GM12878 (cell line): ENCODE data around the gene CLK2. TPM values are rescaled to one million over a fixed set of nuclear protein-coding genes. Genes with fewer than 3 reads are reported as not detected.

ENCODE experiments used
- BACH1 ChIP-seq: fragments of 450-650 bp; IDR thresholded peaks from 2 replicates; pipeline ENCODE4 v1.6.1; 2017; ENCODE audit warnings: mild to moderate bottlenecking, borderline replicate concordance
- BCL3 ChIP-seq: IDR thresholded peaks from 2 replicates; pipeline ENCODE4 v1.6.1; 2011; ENCODE audit warnings: borderline replicate concordance, low read depth, mild to moderate bottlenecking, moderate library complexity, low read length; ENCODE audit not compliant: insufficient read depth, poor library complexity, severe bottlenecking
- BMI1 ChIP-seq: fragments of 450-650 bp; IDR thresholded peaks from 2 replicates; pipeline ENCODE4 v1.6.1; 2016; ENCODE audit warnings: mild to moderate bottlenecking, moderate library complexity, borderline replicate concordance
- CEBPB ChIP-seq, 2 experiments: fragments of 150-350 bp in 1 of 2; IDR thresholded peaks; 2 replicates each; pipeline ENCODE4 v1.6.1; 2012 to 2014; ENCODE audit warnings: low read depth in 2 of 2, low read length in 2 of 2, borderline replicate concordance in 1 of 2, inconsistent platforms in 1 of 2
- GATAD2B ChIP-seq: fragments of 450-650 bp; conservative IDR thresholded peaks from 2 replicates; pipeline ENCODE4 v1.6.1; 2017; ENCODE audit warnings: low read depth, mild to moderate bottlenecking, moderate library complexity
- HDGF ChIP-seq: fragments of 450-650 bp; IDR thresholded peaks from 2 replicates; pipeline ENCODE4 v1.6.1; 2016; ENCODE audit warnings: antibody characterized with exemption
- IKZF1 ChIP-seq: fragments of 450-650 bp; conservative IDR thresholded peaks from 2 replicates; pipeline ENCODE4 v1.6.1; 2017; ENCODE audit warnings: antibody characterized with exemption, mild to moderate bottlenecking
- IKZF2 ChIP-seq, 2 experiments: fragments of 450-650 bp; IDR thresholded peaks; 2 replicates each; pipeline ENCODE4 v1.6.1; 2017; ENCODE audit warnings: mild to moderate bottlenecking in 2 of 2, moderate library complexity in 2 of 2
- KAT2A ChIP-seq: conservative IDR thresholded peaks from 2 replicates; pipeline ENCODE4 v1.6.1; 2011; ENCODE audit warnings: low read depth, low read length; ENCODE audit not compliant: control insufficient read depth
- NBN ChIP-seq: fragments of 450-650 bp; IDR thresholded peaks from 2 replicates; pipeline ENCODE4 v1.6.1; 2016
- NFXL1 ChIP-seq: fragments of 450-650 bp; IDR thresholded peaks from 2 replicates; pipeline ENCODE4 v1.6.1; 2017; ENCODE audit warnings: antibody characterized with exemption, mild to moderate bottlenecking, borderline replicate concordance
- NR2F1 ChIP-seq: fragments of 450-650 bp; conservative IDR thresholded peaks from 2 replicates; pipeline ENCODE4 v1.6.1; 2017; ENCODE audit warnings: mild to moderate bottlenecking
- NRF1 ChIP-seq: conservative IDR thresholded peaks from 2 replicates; pipeline ENCODE4 v1.6.1; 2011; ENCODE audit warnings: mild to moderate bottlenecking, low read depth, low read length, improper control_type of control experiment
- PAX5 ChIP-seq: IDR thresholded peaks from 2 replicates; pipeline ENCODE4 v1.6.1; 2011; ENCODE audit warnings: low read depth, low read length, borderline replicate concordance
- POLR2AphosphoS2 ChIP-seq: IDR thresholded peaks from 2 replicates; pipeline ENCODE4 v1.6.1; 2011; ENCODE audit warnings: low read depth, mild to moderate bottlenecking, low read length, improper control_type of control experiment, moderate library complexity
- POLR2AphosphoS5 ChIP-seq: IDR thresholded peaks from 2 replicates; pipeline ENCODE4 v1.6.1; 2011; ENCODE audit warnings: mild to moderate bottlenecking, low read length, inconsistent platforms
- RELA ChIP-seq: fragments of 450-650 bp; IDR thresholded peaks from 2 replicates; pipeline ENCODE4 v1.8.0; 2014; ENCODE audit warnings: borderline replicate concordance; ENCODE audit not compliant: partially characterized antibody
- SIN3A ChIP-seq: IDR thresholded peaks from 2 replicates; pipeline ENCODE4 v1.6.1; 2012; ENCODE audit warnings: low read depth, low read length, improper control_type of control experiment
- SMARCA5 ChIP-seq: fragments of 450-650 bp; IDR thresholded peaks from 2 replicates; pipeline ENCODE4 v1.6.1; 2017; ENCODE audit warnings: mild to moderate bottlenecking
- TAF1 ChIP-seq: IDR thresholded peaks from 2 replicates; pipeline ENCODE4 v1.6.1; 2011; ENCODE audit warnings: mild to moderate bottlenecking, low read depth, low read length, borderline replicate concordance
- TCF3 ChIP-seq: IDR thresholded peaks from 2 replicates; pipeline ENCODE4 v1.6.1; 2012; ENCODE audit warnings: low read depth, mild to moderate bottlenecking, low read length, borderline replicate concordance; ENCODE audit not compliant: insufficient read depth
- USF1 ChIP-seq: IDR thresholded peaks from 2 replicates; pipeline ENCODE4 v1.6.1; 2011; ENCODE audit warnings: borderline replicate concordance, low read depth, mild to moderate bottlenecking, moderate library complexity, mixed read lengths, low read length; ENCODE audit not compliant: insufficient read depth; ENCODE audit errors: extremely low read length
- USF2 ChIP-seq: IDR thresholded peaks from 2 replicates; pipeline ENCODE4 v1.6.1; 2011; ENCODE audit warnings: low read depth, low read length, improper control_type of control experiment, borderline replicate concordance
- polyA plus RNA-seq, 11 experiments: library from polyadenylated mRNA; depleted of rRNA in 4 of 11; unstranded in 6 of 11; stranded (reverse) in 5 of 11; fragments of >200 nt; fragmentation: Nextera tagmentation in 4 of 11; fragmentation: Illumina TruSeq in 1 of 11; extraction: Ambion mirVana in 4 of 11; extraction: Trizol in 1 of 11; gene quantifications; 1 replicate in 1 of 11; 2 replicates in 10 of 11; pipeline versions ENCODE4 v1.2.1 to v1.2.3, GENCODE V29; 2011 to 2016; ENCODE audit warnings: inconsistent platforms in 2 of 11, missing spikeins in 2 of 11, low read depth in 1 of 11
- total RNA-seq, 4 experiments: library from RNA; depleted of rRNA in 3 of 4; stranded (reverse); fragments of >200 nt in 3 of 4; fragmentation: Illumina TruSeq in 1 of 4; extraction: Trizol in 1 of 4; gene quantifications; 2 replicates each; pipeline versions ENCODE4 v1.2.1 to v1.2.3, GENCODE V29; 2013 to 2021
- TF ChIP-seq, protein P1 (sequence below): fragments of 450-650 bp; IDR thresholded peaks from 2 replicates; pipeline ENCODE4 v1.6.1; 2017; ENCODE audit warnings: low read depth, mild to moderate bottlenecking, moderate library complexity

The CLK2 gene
- total and polyA plus RNA-seq, 10 of the 15 experiments (the other 5 are each of a cell fraction or from before 2014, with no cell fraction given): 11.1 to 83.7 (median 36.7) TPM

GRCh38 chr1:155250633-155251449 lies 22.5 kb downstream of the CLK2 start (continued):
- TF ChIP-seq BCL3 (no peak), KAT2A (no peak), NBN (peak; percentile 86), BMI1 (no peak), POLR2AphosphoS2 (peak; percentile 71; the same call in 1 of the 2 replicates), BACH1 (peak; percentile 80), IKZF2 (IDR thresholded peaks at IDR 0.05) (0 out of 4 replicates have a peak, but pooled peaks of 1 of the 2 experiments have one; percentile 30), SIN3A (no peak), USF1 (no peak), NRF1 (no peak), TCF3 (no peak), NR2F1 (peak; percentile 73), IKZF1 (peak; percentile 60), SMARCA5 (peak; percentile 99), PAX5 (peak; percentile 27; the same call in 1 of the 2 replicates), GATAD2B (peak; percentile 93), POLR2AphosphoS5 (no peak), RELA (peak; percentile 60), HDGF (0 out of 2 replicates have a peak, but pooled peaks have one; percentile 62), CEBPB (IDR thresholded peaks at IDR 0.05; ENCODE audit: borderline replicate concordance in 1 of 2, low read depth in 2 of 2, low read length in 2 of 2) (no peak), NFXL1 (no peak), TAF1 (no peak), USF2 (no peak)
- TF ChIP-seq, protein P1, sequence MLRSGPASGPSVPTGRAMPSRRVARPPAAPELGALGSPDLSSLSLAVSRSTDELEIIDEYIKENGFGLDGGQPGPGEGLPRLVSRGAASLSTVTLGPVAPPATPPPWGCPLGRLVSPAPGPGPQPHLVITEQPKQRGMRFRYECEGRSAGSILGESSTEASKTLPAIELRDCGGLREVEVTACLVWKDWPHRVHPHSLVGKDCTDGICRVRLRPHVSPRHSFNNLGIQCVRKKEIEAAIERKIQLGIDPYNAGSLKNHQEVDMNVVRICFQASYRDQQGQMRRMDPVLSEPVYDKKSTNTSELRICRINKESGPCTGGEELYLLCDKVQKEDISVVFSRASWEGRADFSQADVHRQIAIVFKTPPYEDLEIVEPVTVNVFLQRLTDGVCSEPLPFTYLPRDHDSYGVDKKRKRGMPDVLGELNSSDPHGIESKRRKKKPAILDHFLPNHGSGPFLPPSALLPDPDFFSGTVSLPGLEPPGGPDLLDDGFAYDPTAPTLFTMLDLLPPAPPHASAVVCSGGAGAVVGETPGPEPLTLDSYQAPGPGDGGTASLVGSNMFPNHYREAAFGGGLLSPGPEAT: 0 out of 2 replicates have a peak, but pooled peaks have one; percentile 23
